ENCODE data around the gene TRPC6.
"Not testable (repeated sequence)": the region's sequence is repeated elsewhere in the genome, so short reads cannot be mapped to it uniquely, and the experiment has no call there.

The TRPC6 gene

GRCh38 chr11:101448881-101449442 lies 134.8 kb downstream of the TRPC6 start:
- no peak for DNase-seq (ENCODE audit: low read depth in 2 of 2)

- no peak for DNase-seq (ENCODE audit: low read depth in 2 of 2)
Measured at GRCh38 chr11:101446726-101447125, 137.1 kb downstream of the TRPC6 start.

- no peak for DNase-seq (ENCODE audit: low read depth in 2 of 2)
Measured at GRCh38 chr11:101446238-101446637, 137.6 kb downstream of the TRPC6 start.

- no peak for DNase-seq (ENCODE audit: low read depth in 2 of 2)
Measured at GRCh38 chr11:101445761-101446160, 138.0 kb downstream of the TRPC6 start.

GRCh38 chr11:101444851-101445250 lies 139.0 kb downstream of the TRPC6 start:
- DNase-seq (ENCODE audit: low read depth in 2 of 2), result no peak

GRCh38 chr11:101444164-101444563 lies 139.6 kb downstream of the TRPC6 start:
- no peak for DNase-seq (ENCODE audit: low read depth in 2 of 2)

GRCh38 chr11:101442936-101443521 lies 140.8 kb downstream of the TRPC6 start:
- no peak for DNase-seq (ENCODE audit: low read depth in 2 of 2)

- no peak for DNase-seq (ENCODE audit: low read depth in 2 of 2)
Measured at GRCh38 chr11:101442171-101442570, 141.6 kb downstream of the TRPC6 start.

GRCh38 chr11:101441747-101442146 lies 142.1 kb downstream of the TRPC6 start:
- no peak for DNase-seq (ENCODE audit: low read depth in 2 of 2)

GRCh38 chr11:101439488-101439887 lies 144.3 kb downstream of the TRPC6 start:
- DNase-seq (ENCODE audit: low read depth in 2 of 2), result no peak

GRCh38 chr11:101438708-101439107 lies 145.1 kb downstream of the TRPC6 start:
- DNase-seq (ENCODE audit: low read depth in 2 of 2), result not testable (repeated sequence)

- no peak for DNase-seq (ENCODE audit: low read depth in 2 of 2)
Measured at GRCh38 chr11:101438126-101438525, 145.7 kb downstream of the TRPC6 start.

GRCh38 chr11:101436511-101437142 lies 147.2 kb downstream of the TRPC6 start:
- no peak for DNase-seq (ENCODE audit: low read depth in 2 of 2)

- DNase-seq (ENCODE audit: low read depth in 2 of 2), result no peak
Measured at GRCh38 chr11:101435408-101435973, 148.3 kb downstream of the TRPC6 start.

- DNase-seq (ENCODE audit: low read depth in 2 of 2), result no peak
Measured at GRCh38 chr11:101434026-101434643, 149.7 kb downstream of the TRPC6 start.

- no peak for DNase-seq (ENCODE audit: low read depth in 2 of 2)
Measured at GRCh38 chr11:101433151-101433550, 150.7 kb downstream of the TRPC6 start.

GRCh38 chr11:101429703-101430540 lies 153.9 kb downstream of the TRPC6 start:
- no peak for DNase-seq (ENCODE audit: low read depth in 2 of 2)

- DNase-seq (ENCODE audit: low read depth in 2 of 2), result no peak
Measured at GRCh38 chr11:101428918-101429317, 154.9 kb downstream of the TRPC6 start.

GRCh38 chr11:101407324-101407723 lies 176.5 kb downstream of the TRPC6 start:
- no peak for DNase-seq (ENCODE audit: low read depth in 2 of 2)

Measured in stimulated activated CD8-positive, alpha-beta memory T cell treated with anti-CD3 and anti-CD28 coated beads, Interleukin-7, amount 100 ng/mL, for 1 hour (primary cell).